ENCODE results near the gene FAM204A. TPM values are rescaled to one million over a fixed set of nuclear protein-coding genes. Genes with fewer than 3 reads are reported as not detected.

FAM204A gene
- total RNA-seq, 2 donors from 2014 or later: 40.1 to 53.4 TPM

DNA sequence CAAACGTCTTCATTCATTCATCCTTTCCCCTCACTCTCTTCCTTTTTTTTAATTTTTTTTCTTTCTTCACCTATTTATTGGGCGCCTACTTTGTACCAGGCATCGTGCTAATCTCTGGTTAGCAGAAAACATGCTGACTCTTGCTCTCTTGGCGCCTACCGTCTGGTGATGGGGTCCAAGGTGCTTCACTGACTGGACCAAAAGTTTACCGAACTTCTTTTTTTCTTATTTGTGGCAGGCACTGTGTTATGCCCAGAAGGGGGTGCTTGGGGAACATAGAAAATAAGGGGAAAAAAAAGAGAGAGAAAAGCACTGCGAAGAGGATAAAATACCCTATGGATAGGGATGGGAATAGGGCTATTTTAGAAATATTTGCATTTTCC is 505 bp upstream of the FAM204A start:
- Histone ChIP-seq H3K36me3 (no peaks in the 10 kb centered on the region), H3K4me3 (peak overlapping the region; percentile 93), H3K9ac (ENCODE audit: low read depth in 2 of 2, low read length in 2 of 2) (peak overlapping the region in 1 of 2 donors; percentile 87), H3K4me1 (peaks cover 9% of the 10 kb centered on the region), H3K9me3 (no peaks in the 10 kb centered on the region), H3K27me3 (no peaks in the 10 kb centered on the region), H3K27ac (peak overlapping the region; percentile 67)
- DNase-seq: no peak
- TF ChIP-seq, protein P1, sequence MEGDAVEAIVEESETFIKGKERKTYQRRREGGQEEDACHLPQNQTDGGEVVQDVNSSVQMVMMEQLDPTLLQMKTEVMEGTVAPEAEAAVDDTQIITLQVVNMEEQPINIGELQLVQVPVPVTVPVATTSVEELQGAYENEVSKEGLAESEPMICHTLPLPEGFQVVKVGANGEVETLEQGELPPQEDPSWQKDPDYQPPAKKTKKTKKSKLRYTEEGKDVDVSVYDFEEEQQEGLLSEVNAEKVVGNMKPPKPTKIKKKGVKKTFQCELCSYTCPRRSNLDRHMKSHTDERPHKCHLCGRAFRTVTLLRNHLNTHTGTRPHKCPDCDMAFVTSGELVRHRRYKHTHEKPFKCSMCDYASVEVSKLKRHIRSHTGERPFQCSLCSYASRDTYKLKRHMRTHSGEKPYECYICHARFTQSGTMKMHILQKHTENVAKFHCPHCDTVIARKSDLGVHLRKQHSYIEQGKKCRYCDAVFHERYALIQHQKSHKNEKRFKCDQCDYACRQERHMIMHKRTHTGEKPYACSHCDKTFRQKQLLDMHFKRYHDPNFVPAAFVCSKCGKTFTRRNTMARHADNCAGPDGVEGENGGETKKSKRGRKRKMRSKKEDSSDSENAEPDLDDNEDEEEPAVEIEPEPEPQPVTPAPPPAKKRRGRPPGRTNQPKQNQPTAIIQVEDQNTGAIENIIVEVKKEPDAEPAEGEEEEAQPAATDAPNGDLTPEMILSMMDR (IDR thresholded peaks at IDR 0.05): no peak
- intact Hi-C loops (cut with DNase I): no loop called here

GRCh38 chr10:118340486-118340885 is 1.6 kb downstream of the FAM204A start:
- Histone ChIP-seq H3K4me1 (peaks cover 9% of the 10 kb centered on the region), H3K4me3 (no peak overlapping the region), H3K9me3 (no peaks in the 10 kb centered on the region), H3K36me3 (peaks cover 4% of the 10 kb centered on the region), H3K27me3 (no peaks in the 10 kb centered on the region), H3K9ac (ENCODE audit: low read depth in 2 of 2, low read length in 2 of 2) (no peak overlapping the region), H3K27ac (no peak overlapping the region)
- TF ChIP-seq, protein P1 (IDR thresholded peaks at IDR 0.05): no peak
- intact Hi-C loops (cut with DNase I): no loop called here
- DNase-seq: no peak

DNA sequence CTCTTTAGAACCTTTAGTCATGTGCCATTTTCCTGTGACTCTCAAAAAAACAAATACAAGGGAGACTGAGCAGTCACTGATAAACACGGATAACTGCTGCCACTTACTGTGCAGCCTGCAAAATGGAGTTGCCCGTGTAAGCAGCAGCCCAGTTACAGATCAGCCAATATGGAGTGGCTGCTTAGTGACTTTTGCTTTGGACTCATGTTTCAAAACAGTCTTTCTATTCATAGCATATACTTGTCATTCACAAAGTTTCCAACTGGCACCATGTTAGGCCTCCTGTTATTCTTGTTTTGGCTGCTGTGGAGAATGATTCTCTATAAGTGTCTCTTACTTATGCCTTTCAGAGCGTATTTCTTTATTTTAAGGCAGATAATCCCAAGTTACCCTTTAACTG is 3.0 kb downstream of the FAM204A start:
- Histone ChIP-seq H3K9ac (ENCODE audit: low read depth in 2 of 2, low read length in 2 of 2) (no peak overlapping the region), H3K27ac (no peak overlapping the region), H3K9me3 (no peaks in the 10 kb centered on the region), H3K4me1 (peaks cover 9% of the 10 kb centered on the region), H3K4me3 (no peak overlapping the region), H3K36me3 (peaks cover 4% of the 10 kb centered on the region), H3K27me3 (no peaks in the 10 kb centered on the region)
- intact Hi-C loops (cut with DNase I): no loop called here
- TF ChIP-seq, protein P1 (IDR thresholded peaks at IDR 0.05): no peak
- no peak for DNase-seq

DNA sequence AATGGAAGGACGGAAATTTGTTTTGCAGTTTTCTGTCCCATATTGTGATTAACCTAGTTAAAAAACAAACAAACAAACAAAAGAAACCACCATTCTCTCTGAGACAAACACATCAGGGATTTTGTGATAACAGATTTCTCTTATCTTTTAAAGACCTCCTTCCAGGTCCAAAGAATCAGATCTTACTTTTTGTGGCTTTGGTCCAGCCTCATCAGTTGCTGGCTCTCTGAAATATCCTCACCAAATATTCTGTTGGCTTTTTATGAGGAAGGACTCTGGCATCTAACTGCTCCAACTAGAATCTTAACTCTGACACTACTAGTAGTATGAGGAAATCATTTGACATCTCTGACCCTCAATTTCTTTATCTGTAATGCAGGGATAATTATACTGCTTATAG is 4.8 kb downstream of the FAM204A start:
- Histone ChIP-seq H3K36me3 (peaks cover 4% of the 10 kb centered on the region), H3K27me3 (no peaks in the 10 kb centered on the region), H3K9ac (ENCODE audit: low read depth in 2 of 2, low read length in 2 of 2) (no peak overlapping the region), H3K4me1 (peaks cover 9% of the 10 kb centered on the region), H3K9me3 (no peaks in the 10 kb centered on the region), H3K27ac (no peak overlapping the region), H3K4me3 (no peak overlapping the region)
- TF ChIP-seq, protein P1 (IDR thresholded peaks at IDR 0.05): no peak
- intact Hi-C loops (cut with DNase I): no loop called here
- DNase-seq: no peak

- intact Hi-C loops (cut with DNase I): no loop called here
- TF ChIP-seq, protein P1 (IDR thresholded peaks at IDR 0.05): no peak
- Histone ChIP-seq H3K9me3 (no peaks in the 10 kb centered on the region), H3K27me3 (no peaks in the 10 kb centered on the region), H3K36me3 (peaks cover 4% of the 10 kb centered on the region), H3K4me1 (no peaks in the 10 kb centered on the region), H3K9ac (ENCODE audit: low read depth in 2 of 2, low read length in 2 of 2) (peak overlapping the region in 1 of 2 donors; percentile 13), H3K4me3 (no peak overlapping the region), H3K27ac (no peak overlapping the region)
- DNase-seq: no peak
These were observed 8.3 kb downstream of the FAM204A start for GRCh38 chr10:118333871-118334270.

Measured in colonic mucosa (tissue), 4 donors.